Hair follicular keratinocyte (primary cell): Measurements from ENCODE around the gene USP54. TPM values are rescaled to one million over a fixed set of nuclear protein-coding genes. Genes with fewer than 3 reads are reported as not detected.

Source experiments
- total RNA-seq: library from RNA; depleted of rRNA; stranded (reverse); fragments of >200 nt; gene quantifications from 2 replicates; pipeline ENCODE4 v1.2.3, GENCODE V29; 2015

USP54 gene
- total RNA-seq = 3.5 and 5.3 TPM in 2 replicates

GRCh38 chr10:73590881-73591799, at the start of gene USP54:
Gene USP54, minus strand, starts transcription at chr10:73591342. Its CDS starts 15,684 bp downstream, at chr10:73575658.

GRCh38 chr10:73495884-73496674, 95.1 kb downstream of the USP54 start, which contains the start of gene PPP3CB:
Gene PPP3CB, minus strand, starts transcription at chr10:73496024. Its CDS starts 135 bp downstream, at chr10:73495889.

Other genes with a start within 250 kb of the USP54 start
- 0.46 and 0.55 TPM in 2 replicates for gene CFAP70, start 232.5 kb downstream of the USP54 start, total RNA-seq
- 109 and 116 TPM in 2 replicates for gene ANXA7, start 177.3 kb downstream of the USP54 start, total RNA-seq
- 0.31 and 0.57 TPM in 2 replicates for gene MSS51, start 157.8 kb downstream of the USP54 start, total RNA-seq
- gene PPP3CB, start 95.3 kb downstream of the USP54 start, total RNA-seq = 16.0 and 21.4 TPM in 2 replicates
- 0.11 and 0.86 TPM in 2 replicates for gene MYOZ1, start 50.1 kb upstream of the USP54 start, total RNA-seq
- not detected in 2 replicates for gene SYNPO2L, start 64.7 kb upstream of the USP54 start, total RNA-seq
- 1.2 and 3.2 TPM in 2 replicates for gene AGAP5, start 106.8 kb upstream of the USP54 start, total RNA-seq
- gene SEC24C, start 153.0 kb upstream of the USP54 start, total RNA-seq = 61.5 and 68.2 TPM in 2 replicates
- gene CHCHD1, start 190.7 kb upstream of the USP54 start, total RNA-seq = 61.4 and 75.8 TPM in 2 replicates
- gene ZSWIM8, start 194.3 kb upstream of the USP54 start, total RNA-seq = 25.0 and 33.7 TPM in 2 replicates
- 10.5 and 18.4 TPM in 2 replicates for gene NDST2, start 220.3 kb upstream of the USP54 start, total RNA-seq